ENCODE results near the gene LAIR1.

DNA sequence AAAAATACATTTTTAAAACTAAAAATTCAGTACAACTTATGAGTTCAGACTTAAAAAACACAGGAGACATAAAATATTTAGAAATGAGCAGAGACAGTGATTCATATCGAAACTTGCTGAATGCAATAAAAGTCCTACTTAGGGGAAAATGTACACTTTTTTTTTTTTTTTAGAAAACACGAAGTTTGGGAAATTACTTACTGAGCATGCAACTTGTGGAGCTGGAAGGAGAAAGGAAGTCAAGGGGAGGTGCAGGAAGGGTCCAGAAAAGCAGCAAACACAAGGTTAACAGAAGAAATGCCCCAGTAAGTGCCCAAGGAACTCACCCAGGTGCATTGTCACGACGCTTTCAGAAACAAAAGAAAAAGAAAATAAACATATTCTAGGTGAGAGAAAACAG lies 18.6 kb upstream of the LAIR1 start:
- TF ChIP-seq, protein P1, sequence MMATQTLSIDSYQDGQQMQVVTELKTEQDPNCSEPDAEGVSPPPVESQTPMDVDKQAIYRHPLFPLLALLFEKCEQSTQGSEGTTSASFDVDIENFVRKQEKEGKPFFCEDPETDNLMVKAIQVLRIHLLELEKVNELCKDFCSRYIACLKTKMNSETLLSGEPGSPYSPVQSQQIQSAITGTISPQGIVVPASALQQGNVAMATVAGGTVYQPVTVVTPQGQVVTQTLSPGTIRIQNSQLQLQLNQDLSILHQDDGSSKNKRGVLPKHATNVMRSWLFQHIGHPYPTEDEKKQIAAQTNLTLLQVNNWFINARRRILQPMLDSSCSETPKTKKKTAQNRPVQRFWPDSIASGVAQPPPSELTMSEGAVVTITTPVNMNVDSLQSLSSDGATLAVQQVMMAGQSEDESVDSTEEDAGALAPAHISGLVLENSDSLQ (IDR thresholded peaks at IDR 0.05), result no peak
- TF ChIP-seq BHLHE40 (IDR thresholded peaks at IDR 0.05; ENCODE audit: borderline replicate concordance) (no peak), FOXA1 (IDR thresholded peaks at IDR 0.05) (no peak), L3MBTL2 (conservative IDR thresholded peaks at IDR 0.05) (no peak), HDGF (IDR thresholded peaks at IDR 0.05; ENCODE audit: borderline replicate concordance) (no peak), SP1 (IDR thresholded peaks at IDR 0.05) (no peak), FOXM1 (IDR thresholded peaks at IDR 0.05; ENCODE audit: borderline replicate concordance) (no peak)
